Measurements from ENCODE around the gene GSTP1.

DNA sequence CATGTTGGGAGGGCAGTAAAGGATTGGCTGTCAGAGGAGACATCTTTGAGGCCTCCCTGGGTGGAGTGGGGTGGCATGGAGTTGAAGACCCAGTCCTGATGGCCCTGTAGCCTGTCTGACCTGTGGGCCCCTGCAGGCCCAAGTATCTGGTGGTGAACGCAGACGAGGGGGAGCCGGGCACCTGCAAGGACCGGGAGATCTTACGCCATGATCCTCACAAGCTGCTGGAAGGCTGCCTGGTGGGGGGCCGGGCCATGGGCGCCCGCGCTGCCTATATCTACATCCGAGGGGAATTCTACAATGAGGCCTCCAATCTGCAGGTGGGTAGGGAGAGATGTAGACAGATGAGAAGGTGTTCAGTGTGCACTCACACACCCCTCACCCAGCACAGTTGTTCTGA lies 25.7 kb downstream of the GSTP1 start:
- TF ChIP-seq, protein P1, sequence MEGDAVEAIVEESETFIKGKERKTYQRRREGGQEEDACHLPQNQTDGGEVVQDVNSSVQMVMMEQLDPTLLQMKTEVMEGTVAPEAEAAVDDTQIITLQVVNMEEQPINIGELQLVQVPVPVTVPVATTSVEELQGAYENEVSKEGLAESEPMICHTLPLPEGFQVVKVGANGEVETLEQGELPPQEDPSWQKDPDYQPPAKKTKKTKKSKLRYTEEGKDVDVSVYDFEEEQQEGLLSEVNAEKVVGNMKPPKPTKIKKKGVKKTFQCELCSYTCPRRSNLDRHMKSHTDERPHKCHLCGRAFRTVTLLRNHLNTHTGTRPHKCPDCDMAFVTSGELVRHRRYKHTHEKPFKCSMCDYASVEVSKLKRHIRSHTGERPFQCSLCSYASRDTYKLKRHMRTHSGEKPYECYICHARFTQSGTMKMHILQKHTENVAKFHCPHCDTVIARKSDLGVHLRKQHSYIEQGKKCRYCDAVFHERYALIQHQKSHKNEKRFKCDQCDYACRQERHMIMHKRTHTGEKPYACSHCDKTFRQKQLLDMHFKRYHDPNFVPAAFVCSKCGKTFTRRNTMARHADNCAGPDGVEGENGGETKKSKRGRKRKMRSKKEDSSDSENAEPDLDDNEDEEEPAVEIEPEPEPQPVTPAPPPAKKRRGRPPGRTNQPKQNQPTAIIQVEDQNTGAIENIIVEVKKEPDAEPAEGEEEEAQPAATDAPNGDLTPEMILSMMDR (IDR thresholded peaks at IDR 0.05; ENCODE audit: low read depth, low read length, poor library complexity, severe bottlenecking) = no peak
- no peak for TF ChIP-seq EZH2phosphoT487 (IDR thresholded peaks at IDR 0.05; ENCODE audit: borderline replicate concordance, low read length)
